ENCODE results near the gene AFF3. TPM values are rescaled to one million over a fixed set of nuclear protein-coding genes. Genes with fewer than 3 reads are reported as not detected.
"Not testable (repeated sequence)": the region's sequence is repeated elsewhere in the genome, so short reads cannot be mapped to it uniquely, and the experiment has no call there.

AFF3 gene
- total RNA-seq, 6 experiments from 2014 or later: 0.80 to 8.2 (median 6.8) TPM

GRCh38 chr2:99748344-99748743 is 394.0 kb downstream of the AFF3 start:
- H3K4me1 Mint-ChIP-seq (ENCODE audit: low read depth): no peaks in the 10 kb centered on the region
- peaks cover under 1% of the 10 kb centered on the region; the same call in 1 of the 2 replicates for H3K27me3 Mint-ChIP-seq (ENCODE audit: insufficient read depth)
- TF ChIP-seq CTCF (IDR thresholded peaks at IDR 0.05): no peak
- H3K27ac Mint-ChIP-seq: no peak overlapping the region
- H3K36me3 Mint-ChIP-seq (ENCODE audit: low read depth): no peaks in the 10 kb centered on the region
- no peaks in the 10 kb centered on the region; the same call in 1 of the 2 replicates for H3K9me3 Mint-ChIP-seq
- no peak for DNase-seq
- no peak overlapping the region for H3K4me3 Mint-ChIP-seq

GRCh38 chr2:99747842-99748241 is 394.5 kb downstream of the AFF3 start:
- H3K4me1 Mint-ChIP-seq (ENCODE audit: low read depth): no peaks in the 10 kb centered on the region
- no peak overlapping the region for H3K4me3 Mint-ChIP-seq
- no peaks in the 10 kb centered on the region for H3K27me3 Mint-ChIP-seq (ENCODE audit: insufficient read depth)
- no peak overlapping the region for H3K27ac Mint-ChIP-seq
- DNase-seq: no peak
- no peak for TF ChIP-seq CTCF (IDR thresholded peaks at IDR 0.05)
- H3K9me3 Mint-ChIP-seq: no peaks in the 10 kb centered on the region; the same call in 1 of the 2 replicates
- no peaks in the 10 kb centered on the region for H3K36me3 Mint-ChIP-seq (ENCODE audit: low read depth)

GRCh38 chr2:99743146-99743545 is 399.2 kb downstream of the AFF3 start:
- Mint-ChIP-seq H3K27ac (no peak overlapping the region), H3K4me3 (no peak overlapping the region), H3K9me3 (no peaks in the 10 kb centered on the region; the same call in 1 of the 2 replicates), H3K36me3 (ENCODE audit: low read depth) (no peaks in the 10 kb centered on the region), H3K4me1 (ENCODE audit: low read depth) (no peaks in the 10 kb centered on the region), H3K27me3 (ENCODE audit: insufficient read depth) (peaks cover under 1% of the 10 kb centered on the region; the same call in 1 of the 2 replicates)
- no peak for TF ChIP-seq CTCF (IDR thresholded peaks at IDR 0.05)
- DNase-seq: no peak

GRCh38 chr2:99737537-99737936 is 404.9 kb downstream of the AFF3 start:
- Mint-ChIP-seq H3K27me3 (ENCODE audit: insufficient read depth) (peaks cover 7% of the 10 kb centered on the region), H3K4me1 (ENCODE audit: low read depth) (peaks cover 7% of the 10 kb centered on the region), H3K4me3 (no peak overlapping the region), H3K27ac (no peak overlapping the region), H3K9me3 (no peaks in the 10 kb centered on the region; the same call in 1 of the 2 replicates), H3K36me3 (ENCODE audit: low read depth) (no peaks in the 10 kb centered on the region)
- no peak for DNase-seq
- no peak for TF ChIP-seq CTCF (IDR thresholded peaks at IDR 0.05)

GRCh38 chr2:99735753-99736152 is 406.6 kb downstream of the AFF3 start:
- peaks cover 7% of the 10 kb centered on the region for H3K4me1 Mint-ChIP-seq (ENCODE audit: low read depth)

GRCh38 chr2:99735314-99735713 is 407.1 kb downstream of the AFF3 start:
- H3K27ac Mint-ChIP-seq; H3K9me3 Mint-ChIP-seq; H3K36me3 Mint-ChIP-seq (ENCODE audit: low read depth); DNase-seq; H3K27me3 Mint-ChIP-seq (ENCODE audit: insufficient read depth); H3K4me3 Mint-ChIP-seq; H3K4me1 Mint-ChIP-seq (ENCODE audit: low read depth): not testable (repeated sequence)

More at GRCh38 chr2:99735753-99736152, 406.6 kb downstream of the AFF3 start:
- Mint-ChIP-seq H3K4me3 (no peak overlapping the region), H3K27me3 (ENCODE audit: insufficient read depth) (peaks cover 7% of the 10 kb centered on the region), H3K9me3 (no peaks in the 10 kb centered on the region; the same call in 1 of the 2 replicates), H3K36me3 (ENCODE audit: low read depth) (no peaks in the 10 kb centered on the region), H3K27ac (no peak overlapping the region)
- DNase-seq: no peak
- no peak for TF ChIP-seq CTCF (IDR thresholded peaks at IDR 0.05)

Data from HFFc6 (cell line).